Gastrocnemius medialis (tissue), 4 donors: Measurements from ENCODE around the gene CDH18.

Experiments
- CTCF ChIP-seq, 5 experiments: fragments of 450-650 bp in 3 of 5; fragments of 200-600 bp in 2 of 5; sonication (generic) in 2 of 5; IDR thresholded peaks in 4 of 5; conservative IDR thresholded peaks in 1 of 5; 1 replicate in 4 of 5; 2 replicates in 1 of 5; pipeline ENCODE4 v1.5.1; 2016 to 2019; ENCODE audit warnings: antibody characterized with exemption in 5 of 5, mild to moderate bottlenecking in 3 of 5, moderate library complexity in 3 of 5
- POLR2A ChIP-seq, 2 donors: fragments of 450-650 bp; IDR thresholded peaks; one replicate each; pipeline ENCODE4 v1.6.1; 2017; ENCODE audit warnings: antibody characterized with exemption in 2 of 2, mild to moderate bottlenecking in 2 of 2, moderate library complexity in 2 of 2

GRCh38 chr5:20000416-20000815, 12.4 kb upstream of the CDH18 start:
- TF ChIP-seq CTCF (IDR thresholded peaks at IDR 0.05 in 4 of 5, conservative IDR thresholded peaks at IDR 0.05 in 1 of 5) (no peak), POLR2A (IDR thresholded peaks at IDR 0.05) (no peak)
